Measurements from ENCODE around the gene SNX19.
"Not testable (repeated sequence)": the region's sequence is repeated elsewhere in the genome, so short reads cannot be mapped to it uniquely, and the experiment has no call there.

Gene SNX19

DNA sequence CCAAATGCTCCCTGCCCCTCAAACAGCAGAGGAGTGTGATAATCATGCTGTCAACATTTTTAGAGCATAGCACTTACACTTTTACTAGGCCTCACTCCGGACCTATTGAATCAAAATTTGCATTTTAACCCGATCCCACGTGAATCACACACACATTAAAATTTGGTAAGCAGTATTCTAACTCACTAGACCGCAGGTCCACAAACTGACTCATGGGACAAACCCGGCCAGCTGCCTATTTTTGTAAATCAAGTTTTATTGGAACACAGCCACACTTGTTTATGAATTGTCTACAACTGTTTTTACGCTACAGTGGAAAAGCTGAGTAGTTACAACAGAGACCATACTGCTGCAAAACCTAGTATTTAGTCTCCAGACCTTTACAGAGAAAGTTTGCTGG, 43.3 kb downstream of the SNX19 start:
- no peak for DNase-seq

DNA sequence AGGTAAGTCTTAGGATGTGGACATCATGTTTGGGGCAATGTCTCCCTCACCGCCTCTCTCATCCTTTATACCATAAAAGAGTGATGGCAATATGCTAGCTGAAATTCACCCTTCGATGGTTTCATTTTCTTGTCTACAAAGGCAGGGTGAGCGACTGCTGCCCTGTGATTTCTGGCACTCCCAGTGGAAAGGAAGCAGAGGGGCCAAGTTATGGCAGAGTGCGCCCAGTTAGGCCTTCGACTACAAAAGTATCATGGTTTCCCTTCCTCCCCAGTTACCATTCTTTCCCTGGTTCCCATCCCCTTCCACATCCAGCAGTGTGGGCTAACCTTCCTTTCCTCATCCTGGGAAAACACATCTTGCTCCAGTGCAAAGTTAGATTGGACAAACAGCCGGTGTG, 43.8 kb downstream of the SNX19 start:
- DNase-seq: no peak

- no peak for DNase-seq
Observed at GRCh38 chr11:130872102-130872501, 44.2 kb downstream of the SNX19 start.

- no peak for DNase-seq
Observed at GRCh38 chr11:130871616-130872015, 44.7 kb downstream of the SNX19 start.

DNA sequence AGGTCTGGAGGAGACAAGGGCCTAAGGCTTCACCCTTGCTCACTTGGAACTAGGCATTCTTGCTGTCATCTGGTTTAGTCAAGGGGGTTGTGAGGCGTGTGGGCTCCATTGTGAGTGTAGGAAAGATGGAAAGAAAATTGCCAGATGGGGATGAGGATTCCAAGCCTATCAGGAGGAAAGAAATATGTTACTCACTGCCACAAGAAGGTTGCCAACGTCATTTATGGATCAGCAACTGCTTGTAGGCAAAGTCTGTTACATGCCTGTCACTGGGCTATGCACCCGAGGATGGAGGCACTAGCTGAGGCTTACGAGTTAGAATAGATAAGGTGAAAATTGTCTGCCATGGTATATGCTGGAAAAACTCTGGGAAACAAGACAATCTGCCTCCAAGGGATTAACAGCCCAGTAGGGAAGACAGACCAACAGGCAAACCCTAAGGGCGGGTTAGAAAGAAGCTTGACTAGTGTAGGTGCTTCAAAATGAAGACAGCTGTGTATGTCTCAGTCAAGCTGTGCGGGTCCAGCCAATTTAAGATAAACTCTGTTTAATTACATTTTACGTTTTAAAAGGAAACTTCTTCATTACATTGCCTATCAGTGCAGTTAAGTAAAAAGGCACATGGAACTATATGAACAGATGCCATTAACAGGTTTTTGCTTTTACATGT, 47.4 kb downstream of the SNX19 start:
- no peak for DNase-seq

DNA sequence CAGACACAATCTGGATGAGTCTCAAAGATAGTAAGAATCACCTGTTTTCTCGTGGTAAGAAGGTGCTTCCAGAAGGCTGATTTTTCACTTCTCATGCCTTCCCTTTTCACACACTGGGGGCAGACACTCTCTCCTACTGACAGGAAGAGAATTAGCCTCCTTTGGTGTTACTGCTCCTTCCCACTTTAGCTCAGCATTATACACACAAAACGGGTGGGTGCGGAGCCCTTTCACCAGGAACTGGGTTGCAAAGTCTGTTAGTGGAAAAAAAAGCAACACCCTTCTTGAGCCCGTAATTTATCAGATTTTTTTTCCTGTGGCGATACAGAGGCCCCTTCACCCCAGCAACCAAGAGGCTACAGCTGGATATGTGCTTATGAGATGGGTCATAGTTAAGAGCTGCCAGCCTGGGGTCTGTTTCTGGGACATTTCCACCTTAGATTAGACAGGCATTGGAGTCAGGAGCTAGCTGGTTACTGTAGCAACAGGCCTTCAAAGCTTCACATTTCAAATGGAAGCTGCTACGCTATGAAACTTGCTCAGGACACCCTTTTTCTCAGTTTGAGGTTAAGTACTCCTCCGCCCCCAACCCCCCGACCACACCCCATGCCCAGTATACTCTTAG, 48.1 kb downstream of the SNX19 start:
- DNase-seq: peak in 1 of 56 donors; percentile 6

GRCh38 chr11:130866831-130867230, 49.4 kb downstream of the SNX19 start:
- no peak for DNase-seq

DNA sequence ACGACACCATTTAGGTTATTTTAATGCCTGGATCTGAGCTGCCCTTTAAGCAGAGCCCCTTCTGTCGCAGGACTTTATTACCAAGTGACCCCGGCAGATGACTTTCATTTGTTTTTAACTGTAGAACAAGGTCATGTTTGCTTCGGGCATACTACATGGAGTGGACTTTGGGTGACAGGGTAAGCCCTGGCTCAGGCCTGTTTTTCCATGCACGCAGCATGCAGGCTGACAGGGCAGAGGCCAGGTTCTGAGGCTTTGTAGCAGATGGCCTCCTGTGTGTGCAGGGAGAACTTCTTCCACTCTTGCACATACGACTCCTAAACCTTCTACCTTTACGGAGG, 50.5 kb downstream of the SNX19 start:
- no peak for DNase-seq

DNA sequence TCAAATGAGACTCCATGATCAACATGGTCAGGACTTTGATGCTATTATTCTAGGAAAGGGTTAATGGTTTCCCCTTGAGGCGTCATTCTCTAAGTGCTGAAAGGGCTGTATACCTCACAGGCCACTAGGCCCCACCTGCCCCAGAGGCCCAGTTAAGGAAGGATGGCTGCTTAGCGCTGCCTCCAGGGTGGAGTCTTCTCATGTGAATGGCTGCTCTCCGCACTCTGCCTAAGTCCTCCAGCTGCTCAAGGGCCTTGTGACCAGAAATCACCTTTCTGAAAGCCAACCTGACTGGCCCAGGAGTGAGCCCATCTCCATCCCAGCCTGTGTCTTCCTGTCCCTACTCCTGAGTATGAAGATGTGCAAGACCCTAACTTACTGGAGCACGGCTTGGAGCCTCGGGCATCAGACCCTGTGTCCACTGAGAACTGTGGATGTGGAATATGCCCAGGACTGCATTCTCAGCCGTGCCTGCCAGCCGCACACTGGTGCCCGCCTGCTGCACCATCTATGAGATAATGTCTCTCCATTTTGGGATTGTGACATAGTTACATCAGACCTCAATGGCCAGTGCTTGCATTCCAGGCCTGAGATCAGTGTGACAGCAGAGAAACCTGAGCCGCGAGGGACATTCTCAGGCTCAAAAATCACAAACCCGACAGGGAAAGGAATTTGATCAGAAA, 51.0 kb downstream of the SNX19 start:
- no peak for DNase-seq

GRCh38 chr11:130861902-130862860, 54.1 kb downstream of the SNX19 start:
- peak in 55 of 56 donors; percentile 27 to 95 (median 80) for DNase-seq

GRCh38 chr11:130861283-130861682, 55.0 kb downstream of the SNX19 start:
- no peak for DNase-seq

GRCh38 chr11:130859886-130860285, 56.4 kb downstream of the SNX19 start:
- DNase-seq: no peak

DNA sequence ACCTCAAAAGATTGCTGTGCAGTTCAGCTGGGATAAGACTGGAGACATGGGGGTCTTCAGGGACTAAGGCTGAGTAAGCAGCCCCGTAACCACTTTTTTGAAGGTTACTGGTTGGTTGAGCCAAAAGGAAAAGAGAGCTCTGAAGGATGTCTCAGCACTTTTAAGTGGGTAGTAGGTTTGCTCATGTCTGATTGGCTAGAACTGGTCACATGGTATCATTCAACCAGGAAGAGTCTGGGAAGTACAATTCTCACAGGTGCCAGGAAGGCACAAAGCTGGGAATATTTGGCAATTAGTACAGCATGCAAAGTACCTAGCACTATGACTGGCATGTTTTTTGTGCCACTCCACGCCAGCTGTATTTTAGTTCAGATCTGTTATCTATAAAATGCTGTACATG, 58.1 kb downstream of the SNX19 start:
- no peak for DNase-seq

DNA sequence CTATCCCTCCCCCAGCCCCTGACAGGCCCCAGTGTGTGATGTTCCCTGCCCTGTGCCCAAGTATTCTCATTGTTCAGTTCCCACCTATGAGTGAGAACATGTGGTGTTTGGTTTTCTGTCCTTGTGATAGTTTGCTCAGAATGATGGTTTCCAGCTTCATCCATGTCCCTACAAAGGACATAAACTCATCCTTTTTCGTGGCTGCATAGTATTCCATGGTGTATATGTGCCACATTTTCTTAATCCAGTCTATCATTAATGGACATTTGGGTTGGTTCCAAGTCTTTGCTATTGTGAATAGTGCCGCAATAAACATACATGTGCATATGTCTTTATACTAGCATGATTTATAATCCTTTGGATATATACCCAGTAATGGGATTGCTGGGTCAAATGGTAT, 60.6 kb downstream of the SNX19 start:
- not testable (repeated sequence) for DNase-seq

- no peak for DNase-seq
Observed at GRCh38 chr11:130854483-130854882, 61.8 kb downstream of the SNX19 start.

DNA sequence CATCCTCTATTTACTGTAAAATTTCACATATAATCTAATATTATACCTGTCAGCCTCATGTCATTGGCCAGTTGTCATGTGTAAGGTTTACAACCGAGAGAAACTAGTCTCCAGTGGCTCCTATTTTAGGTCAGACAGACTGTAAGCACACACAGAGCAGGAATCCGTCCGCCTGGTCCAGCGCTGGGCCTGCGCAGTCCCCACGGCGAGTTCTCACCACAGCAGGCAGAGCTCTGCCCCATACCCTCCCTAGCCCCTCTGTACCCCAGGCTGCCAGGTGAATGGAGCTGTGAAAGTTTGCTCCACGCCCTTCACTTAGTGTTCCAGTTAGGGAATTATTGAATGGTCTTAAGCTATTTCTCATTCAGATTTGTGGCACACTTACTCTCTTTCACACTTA, 63.7 kb downstream of the SNX19 start:
- DNase-seq: no peak

- no peak for DNase-seq
Observed at GRCh38 chr11:130850185-130850944, 65.9 kb downstream of the SNX19 start.

- peak in 1 of 56 donors; percentile 20 for DNase-seq
Observed at GRCh38 chr11:130849215-130849568, 67.1 kb downstream of the SNX19 start.

GRCh38 chr11:130848361-130849214, 67.7 kb downstream of the SNX19 start:
- no peak for DNase-seq

- DNase-seq: no peak
Observed at GRCh38 chr11:130847517-130847916, 68.8 kb downstream of the SNX19 start.
